ENCODE data around the gene C13orf46.
"Not testable (repeated sequence)": the region's sequence is repeated elsewhere in the genome, so short reads cannot be mapped to it uniquely, and the experiment has no call there.

The C13orf46 gene

DNA sequence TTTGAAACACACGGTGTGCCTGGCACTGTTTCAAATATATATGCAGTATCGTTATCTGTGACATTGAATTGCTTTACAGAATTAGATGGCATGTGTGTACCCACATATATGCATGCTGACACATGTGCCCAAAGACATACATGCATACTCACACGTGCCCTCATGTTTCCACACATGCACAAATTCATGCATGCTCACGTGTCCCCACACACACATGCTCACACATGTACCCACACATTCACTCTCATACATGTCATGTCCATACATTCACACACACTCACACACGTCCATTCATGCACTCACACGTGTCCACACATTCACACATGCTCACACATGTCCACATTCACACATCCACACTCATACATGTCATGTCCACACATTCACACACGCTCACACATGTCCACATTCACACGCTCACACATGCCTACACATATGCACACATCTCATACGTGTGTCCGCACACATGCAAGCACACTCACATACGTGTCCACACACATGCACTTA is 17.9 kb upstream of the C13orf46 start:
- DNase-seq: no peak

DNA sequence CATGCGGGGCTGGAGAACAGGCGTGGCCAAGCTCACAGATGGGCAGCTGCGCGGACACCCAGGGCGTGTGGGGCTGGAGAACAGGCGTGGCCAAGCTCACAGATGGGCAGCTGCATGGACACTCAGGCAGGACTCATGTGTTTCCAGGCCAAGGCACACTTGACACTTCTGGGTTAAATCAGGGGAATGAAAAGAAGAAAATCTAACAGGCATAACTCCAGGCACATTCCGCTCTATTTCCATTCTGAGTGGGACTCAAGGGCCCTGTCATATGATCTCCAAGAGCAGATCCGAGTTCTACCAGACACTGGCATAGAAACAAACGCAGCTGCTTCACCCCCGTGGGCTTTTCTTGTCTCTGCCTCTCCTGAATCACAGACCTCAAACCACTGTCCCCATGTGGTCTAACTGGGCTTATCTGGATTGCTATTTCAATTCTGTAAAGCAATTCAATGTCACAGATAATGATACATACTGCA is 17.4 kb upstream of the C13orf46 start:
- peak; percentile 89 to 91 for DNase-seq

DNA sequence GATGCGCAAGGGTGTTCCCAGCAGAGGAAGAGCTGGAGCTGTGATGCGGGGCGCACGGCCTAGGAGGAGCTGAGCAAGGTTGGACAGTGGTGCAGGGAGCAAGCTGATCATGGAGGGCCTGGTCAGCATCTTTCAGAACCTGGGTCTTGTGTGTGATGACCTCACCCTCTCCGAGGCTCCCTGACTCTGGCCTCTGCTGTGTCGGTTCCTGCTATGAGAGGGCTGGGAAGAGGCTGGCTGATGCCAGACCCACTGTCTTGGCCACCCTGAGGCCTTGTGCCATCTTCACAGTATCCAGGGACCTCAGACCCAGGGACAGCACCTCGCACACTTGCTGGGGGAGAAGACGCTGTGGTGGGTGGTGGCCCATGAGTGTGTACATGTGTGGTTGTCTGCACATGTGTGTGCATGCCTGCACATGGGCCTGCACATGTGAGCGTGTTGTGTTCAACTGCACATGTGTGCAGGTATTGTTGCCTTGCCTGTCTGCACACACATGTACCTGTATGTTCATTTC is 16.5 kb upstream of the C13orf46 start:
- no peak for DNase-seq

DNA sequence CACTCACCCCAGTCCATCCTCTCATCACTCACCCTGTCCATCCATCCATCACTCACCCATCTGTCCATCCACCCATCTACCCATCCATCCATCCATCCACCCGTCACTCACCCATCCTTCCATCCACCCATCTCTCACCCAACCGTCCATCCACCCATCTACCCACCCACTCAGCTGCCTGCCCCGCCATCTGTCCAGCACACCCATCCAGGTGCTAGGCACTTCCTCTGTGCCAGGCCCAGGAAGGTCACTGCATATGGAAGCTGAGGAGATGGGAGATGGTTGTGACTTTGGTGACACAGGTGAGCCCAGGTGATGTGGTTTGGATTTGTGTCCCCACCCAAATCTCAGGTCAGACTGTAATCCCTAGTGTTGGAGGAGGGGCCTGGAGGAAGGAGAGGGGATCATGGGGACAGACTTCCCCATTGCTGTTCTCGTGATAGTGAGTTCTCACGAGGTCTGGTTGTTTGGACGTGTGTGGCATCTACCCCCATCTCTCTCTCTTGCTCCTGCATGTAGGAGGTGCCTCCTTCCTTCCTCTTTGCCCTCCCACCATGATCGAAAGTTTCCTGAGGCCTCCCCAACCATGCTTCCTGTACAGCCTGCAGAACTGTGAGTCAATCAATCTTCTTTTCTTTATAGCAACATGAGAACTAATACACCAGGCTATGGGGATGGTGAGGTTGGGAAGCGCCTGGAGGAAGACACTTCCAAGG is 15.9 kb upstream of the C13orf46 start:
- DNase-seq: no peak

DNA sequence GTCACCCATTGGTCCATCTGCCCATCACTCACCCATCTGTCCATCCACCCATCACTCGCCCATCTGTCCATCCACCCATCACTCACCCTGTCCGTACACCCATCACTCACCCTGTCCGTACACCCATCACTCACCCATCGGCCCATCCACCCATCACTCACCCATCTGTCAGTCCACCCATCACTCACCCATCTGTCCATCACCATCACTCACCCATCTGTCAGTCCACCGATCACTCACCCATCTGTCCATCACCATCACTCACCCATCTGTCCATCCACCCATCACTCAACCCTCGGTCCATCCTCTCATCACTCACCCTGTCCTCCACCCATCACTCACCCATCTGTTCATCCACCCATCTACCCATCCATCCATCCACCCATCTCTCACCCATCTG is 15.0 kb upstream of the C13orf46 start:
- DNase-seq: not testable (repeated sequence)

DNA sequence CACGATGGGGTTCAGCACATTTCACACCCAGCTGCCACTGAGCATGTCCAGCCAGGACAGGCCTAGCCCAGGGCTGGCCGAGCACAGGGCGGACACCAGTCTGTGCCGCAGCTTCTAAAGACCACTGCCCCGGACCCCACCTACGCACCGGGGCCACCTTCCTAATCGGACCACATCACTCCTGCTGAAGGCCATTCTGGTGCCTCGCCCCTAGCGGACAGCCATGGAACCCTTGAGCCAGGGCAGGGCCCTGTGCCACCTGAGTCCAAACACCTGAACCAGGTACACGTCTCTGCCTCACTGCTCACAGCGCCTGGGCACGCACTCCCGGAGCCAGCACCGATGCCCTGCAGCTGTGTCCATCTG is 8.4 kb upstream of the C13orf46 start:
- no peak for DNase-seq

DNA sequence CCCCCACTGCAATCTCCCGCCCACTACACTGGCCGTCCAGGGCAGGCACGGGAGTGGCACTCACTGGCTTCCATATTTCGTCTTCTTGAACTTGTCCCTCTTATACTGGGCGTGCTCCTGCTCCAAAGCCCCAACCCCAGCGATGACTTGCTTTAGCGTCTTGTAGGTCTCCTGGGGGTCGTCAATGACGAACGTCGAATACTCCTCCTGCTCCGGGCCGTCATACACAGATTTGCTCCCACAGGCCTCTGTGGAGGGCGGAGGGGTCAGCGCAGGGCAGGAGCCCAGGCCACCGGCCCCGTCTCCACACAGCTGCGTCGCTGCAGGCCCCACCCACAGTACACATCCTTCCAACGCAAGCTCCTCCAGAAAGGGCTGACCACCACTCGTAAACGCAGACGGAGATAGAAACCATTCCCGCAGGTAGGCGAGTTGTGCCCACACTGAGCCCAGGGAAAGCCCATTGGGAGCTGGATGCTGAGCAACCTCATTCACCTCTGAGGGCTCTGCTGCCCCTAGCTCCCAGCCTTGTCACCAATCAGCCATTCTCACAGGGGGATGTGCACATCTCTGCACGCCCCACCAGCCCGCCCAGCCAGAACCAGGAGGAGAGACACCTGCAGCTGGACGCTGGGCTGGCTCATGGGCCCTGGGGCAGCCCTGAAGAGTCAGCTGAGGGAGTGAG is 7.9 kb upstream of the C13orf46 start:
- no peak for DNase-seq

DNA sequence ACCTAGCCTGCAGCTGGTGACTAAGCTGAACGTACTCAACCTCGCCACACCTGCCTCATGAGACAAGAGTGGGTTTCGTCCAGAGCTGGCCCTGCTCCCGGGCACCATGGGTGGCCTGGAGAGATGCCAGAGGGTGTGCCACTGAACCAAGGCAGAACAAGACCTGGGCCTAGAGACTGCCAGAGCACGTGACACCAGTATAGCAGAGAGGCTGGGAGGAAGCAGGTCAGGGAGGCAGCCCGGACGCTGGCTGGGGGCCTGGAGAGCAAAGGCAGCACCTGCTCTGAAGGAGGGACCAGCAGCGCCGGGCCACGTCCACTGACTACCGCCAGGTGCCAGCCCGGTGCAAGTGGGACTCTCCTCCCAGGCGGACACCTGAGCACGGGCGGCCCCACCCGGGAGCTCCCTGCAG is 7.3 kb upstream of the C13orf46 start:
- DNase-seq: peak; percentile 97 to 98

DNA sequence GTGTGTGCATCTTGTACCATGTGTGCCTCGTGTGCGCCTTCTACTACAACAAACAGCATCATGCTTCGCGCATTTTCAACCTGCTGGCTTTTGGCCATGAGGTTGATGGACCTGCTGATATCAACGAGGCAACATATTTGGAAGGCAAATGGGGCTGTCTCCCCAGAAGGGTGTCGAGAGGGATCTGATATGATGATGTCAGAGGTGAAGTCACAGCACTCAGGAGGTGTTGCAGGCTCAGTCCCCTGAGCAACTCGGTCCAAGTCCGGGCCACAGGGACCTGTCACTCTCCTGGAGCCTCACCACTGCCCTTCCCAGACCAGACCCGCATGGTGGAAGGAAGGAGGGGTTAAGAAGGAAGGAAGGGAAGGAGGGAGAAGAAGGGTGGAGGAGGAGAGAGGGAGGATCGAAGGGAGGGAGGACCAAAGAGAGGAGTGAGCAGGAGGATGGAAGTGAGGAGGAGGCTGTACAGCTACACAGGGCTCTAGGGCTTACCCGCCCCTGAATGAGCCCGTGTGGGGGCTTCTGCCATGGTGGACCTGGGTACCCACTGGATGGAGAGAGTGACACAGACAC is 6.7 kb upstream of the C13orf46 start:
- DNase-seq: no peak

DNA sequence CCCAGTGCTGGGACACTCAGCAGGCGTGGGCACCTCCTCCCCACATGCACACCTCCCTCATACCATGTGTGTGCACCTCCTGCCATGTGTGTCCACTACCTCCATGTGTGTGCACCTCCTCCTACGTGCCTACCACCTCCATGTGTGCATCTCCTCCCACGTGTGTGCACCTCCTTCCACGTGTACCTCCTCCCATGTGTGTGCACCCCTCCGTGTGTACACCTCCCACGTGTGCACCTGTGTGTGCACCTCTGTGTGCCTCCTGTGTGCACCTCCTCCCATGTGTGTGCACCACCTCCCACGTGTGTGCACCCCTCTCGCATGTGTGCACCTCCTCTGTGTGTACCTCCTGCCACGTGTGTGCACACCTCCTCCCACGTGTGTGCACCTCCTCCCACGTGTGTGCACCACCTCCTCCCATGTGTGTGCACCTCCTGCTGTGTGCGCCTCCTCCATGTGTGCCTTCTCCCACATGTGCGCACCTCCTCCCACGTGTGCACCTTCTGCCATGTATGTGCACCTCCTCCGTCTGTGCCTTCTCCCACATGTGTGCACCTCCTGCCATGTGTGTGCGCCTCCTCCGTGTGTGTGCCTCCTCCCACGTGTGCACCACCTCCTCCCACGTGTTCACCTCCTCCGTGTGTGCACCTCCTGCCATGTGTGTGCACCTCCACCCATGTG is 6.1 kb upstream of the C13orf46 start:
- no peak for DNase-seq

DNA sequence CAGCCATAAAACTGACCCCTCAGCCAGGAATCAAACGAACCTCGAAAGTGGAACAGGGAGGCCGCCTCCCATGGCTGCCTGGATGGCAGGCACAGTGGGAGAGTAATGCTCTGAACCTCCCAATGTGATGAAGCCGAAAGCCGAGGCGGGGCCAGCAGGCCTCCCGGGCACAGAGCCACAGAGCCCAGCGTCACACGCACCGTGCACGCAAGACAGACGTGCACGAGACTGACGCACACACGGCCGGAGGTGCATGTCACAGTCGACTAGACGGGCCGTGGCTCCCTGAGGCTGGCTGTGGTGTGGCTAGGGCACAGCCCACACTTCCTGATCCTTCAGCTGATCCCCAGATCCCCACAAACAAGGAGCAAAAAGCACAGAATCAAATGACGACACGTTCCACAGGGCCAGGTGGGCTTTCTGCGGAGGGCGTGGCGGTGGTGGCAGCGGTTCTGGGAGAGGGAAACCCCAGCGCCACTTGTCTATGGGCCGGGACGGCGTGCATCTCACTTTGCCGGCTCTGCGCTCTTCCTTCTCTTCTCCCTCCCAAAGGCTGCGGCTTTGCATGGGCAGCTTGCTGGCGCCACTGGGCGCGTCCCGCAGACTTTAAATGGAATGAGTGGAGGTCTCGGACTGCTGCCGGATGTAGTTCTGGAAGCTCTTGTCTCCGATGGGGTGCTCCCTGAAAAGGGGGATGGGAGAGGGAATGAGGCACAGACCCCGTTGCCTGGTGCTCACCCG is 5.0 kb upstream of the C13orf46 start:
- DNase-seq: no peak

DNA sequence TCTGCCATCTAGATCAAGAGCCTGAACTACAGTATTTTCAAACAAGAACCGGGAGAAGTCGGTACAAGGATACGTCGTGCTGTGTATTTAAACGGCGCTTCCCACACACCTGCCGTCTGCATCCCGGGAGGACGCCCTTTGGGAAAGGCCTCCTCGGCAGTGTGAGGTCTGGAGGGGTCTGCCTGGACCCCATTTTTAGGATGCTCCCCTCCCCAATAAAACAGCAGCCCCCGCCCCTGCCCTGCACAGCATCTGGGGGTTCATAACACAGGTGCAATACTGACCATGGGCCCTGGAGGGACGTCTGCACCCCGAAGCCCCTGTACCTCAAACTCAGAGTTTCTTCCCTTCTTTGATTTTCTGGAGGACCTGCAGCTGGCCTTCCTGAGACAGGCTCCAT is 4.1 kb upstream of the C13orf46 start:
- DNase-seq: no peak

DNA sequence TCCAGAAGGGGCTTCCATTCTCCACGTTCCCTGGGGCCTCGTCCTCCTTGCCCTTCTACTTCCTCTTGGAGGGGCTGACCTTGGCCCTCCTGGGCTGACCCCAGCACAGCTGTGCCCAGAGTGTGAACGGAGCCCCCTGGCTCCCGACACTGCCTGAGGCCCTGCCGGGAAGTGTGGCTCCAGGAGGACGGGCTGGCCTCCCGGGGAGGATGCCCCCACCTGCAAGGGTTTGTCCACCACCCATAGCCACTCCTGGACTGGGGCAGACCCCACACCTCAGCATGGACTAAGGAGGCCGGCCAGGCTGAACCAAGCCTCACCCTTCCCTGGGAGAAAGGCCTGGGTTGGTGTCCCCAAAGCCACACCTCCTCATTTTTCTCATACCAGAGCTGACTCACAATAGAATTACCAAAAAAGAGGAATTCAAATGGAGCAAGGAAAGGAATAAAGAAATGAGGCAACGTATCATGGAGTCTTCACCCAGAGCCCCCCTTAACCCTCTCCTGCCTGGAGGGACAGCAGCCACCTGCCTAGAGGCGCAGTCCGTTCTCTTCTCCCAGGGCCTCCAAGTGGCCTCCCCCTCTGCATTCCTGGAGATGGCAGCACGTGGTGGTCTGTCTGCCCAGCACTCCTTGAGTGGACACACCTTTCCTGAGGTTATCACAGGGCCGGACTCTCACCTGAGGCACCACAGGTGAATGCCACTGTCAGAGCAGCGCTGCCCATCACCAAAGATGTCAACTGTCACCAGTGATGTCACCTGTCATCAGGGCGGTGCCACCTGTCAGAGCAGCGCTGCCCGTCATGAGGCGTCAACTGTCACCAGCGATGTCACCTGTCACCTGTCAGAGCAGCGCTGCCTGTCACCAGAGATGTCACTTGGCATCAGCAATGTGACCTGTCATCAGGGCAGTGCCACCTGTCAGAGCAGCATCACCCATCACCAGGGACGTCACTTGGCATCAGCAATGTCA is 3.1 kb upstream of the C13orf46 start:
- no peak for DNase-seq

DNA sequence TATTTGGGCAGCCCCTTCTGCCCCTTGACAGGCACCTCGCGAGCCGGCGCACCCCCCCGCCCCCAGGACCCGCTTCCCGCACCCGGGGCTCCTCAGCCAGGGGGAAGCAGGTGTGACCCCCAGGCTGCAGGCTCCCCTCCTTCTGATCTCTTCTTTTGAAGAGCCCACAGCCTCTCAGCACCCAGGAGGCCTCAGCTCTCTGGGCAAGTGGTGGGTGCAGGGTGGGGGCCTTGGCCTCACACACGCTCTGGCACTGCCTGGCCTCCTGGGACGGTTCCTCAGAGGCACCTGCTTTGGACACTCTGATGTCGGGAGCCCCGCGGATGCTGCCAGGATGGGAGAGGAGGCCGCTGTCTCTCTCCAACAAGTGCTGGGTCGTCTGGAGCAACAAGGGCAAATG is 1.5 kb upstream of the C13orf46 start:
- DNase-seq: no peak

DNA sequence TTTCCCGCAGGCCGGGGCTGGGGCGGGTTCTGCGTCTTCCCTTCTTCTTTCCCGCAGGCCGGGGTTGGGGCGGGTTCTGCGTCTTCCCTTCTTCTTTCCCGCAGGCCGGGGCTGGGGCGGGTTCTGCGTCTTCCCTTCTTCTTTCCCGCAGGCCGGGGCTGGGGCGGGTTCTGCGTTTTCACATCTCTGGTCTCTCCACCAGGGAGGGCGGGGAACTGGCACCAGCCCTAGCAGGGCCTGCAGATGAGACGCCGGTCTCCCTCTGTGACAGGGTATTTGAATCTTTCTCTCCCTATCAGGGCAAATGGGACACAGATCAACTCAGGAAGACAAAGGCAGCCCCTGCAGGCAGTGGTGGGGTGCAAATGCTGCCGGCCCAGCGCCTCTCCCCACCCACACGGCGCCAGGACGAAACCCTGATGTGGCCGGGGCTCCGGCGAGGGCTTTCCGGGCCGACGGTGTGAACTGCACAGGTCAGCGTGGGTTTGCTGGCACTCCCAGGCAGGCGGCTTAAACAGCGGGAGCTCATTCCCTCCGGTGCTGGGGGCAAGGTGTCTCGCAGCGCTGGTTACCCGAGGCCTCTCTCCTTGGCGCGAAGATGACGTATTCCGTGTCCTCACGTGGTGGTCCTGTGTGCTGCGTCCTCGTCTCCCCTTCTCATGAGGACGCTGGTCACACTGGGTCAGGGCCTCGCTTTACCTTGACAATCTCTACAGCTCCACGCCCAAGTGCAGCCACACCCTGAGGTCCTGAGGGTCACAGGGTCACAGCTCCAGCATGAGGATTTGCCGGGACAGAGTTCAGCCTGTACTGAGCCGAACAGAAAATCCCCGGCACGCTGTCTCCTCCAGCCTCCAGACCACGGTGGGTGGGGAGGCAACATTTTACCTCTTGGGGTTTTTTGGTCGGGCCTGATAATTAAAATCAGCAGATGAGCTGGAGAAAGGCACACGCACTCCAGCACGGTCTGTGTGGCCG is 717 bp upstream of the C13orf46 start:
- no peak for DNase-seq

DNA sequence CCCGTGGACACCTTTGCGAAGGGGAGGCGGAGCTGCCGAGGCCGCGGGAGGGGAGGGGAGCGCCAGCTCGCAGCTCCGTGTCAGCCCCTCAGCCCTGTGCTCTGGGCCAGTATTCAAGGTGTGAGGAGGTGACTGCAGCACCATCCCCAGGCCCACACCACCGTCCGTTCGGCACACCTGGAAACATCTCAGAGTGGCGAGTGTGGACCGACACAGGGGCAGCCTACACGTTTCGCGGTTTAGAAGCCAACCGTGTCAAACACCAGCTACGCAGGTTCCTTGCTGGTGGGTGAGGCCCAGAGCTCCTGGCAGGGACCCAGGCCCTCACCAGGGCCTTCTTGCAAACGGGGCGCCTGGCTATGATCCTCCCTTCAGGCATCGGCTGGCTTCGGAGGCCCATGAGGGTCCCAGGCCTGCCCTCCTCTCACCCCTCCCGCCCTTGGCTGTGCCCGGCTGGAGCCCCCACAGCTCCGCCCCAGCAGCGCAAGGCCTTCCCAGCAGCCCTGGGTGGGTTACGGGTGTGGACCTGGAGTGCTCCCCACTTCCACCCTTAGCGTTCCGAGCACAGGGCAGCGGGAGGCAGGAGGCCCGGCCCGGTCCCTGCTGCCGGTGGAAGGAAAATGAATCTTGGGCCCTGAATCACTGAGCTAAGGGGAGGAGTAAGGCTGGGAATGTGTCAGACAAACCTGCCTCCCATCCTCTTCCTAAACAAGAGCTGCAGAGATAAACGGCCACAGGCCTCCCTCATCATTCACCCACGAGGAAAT is 1.2 kb downstream of the C13orf46 start:
- no peak for DNase-seq

DNA sequence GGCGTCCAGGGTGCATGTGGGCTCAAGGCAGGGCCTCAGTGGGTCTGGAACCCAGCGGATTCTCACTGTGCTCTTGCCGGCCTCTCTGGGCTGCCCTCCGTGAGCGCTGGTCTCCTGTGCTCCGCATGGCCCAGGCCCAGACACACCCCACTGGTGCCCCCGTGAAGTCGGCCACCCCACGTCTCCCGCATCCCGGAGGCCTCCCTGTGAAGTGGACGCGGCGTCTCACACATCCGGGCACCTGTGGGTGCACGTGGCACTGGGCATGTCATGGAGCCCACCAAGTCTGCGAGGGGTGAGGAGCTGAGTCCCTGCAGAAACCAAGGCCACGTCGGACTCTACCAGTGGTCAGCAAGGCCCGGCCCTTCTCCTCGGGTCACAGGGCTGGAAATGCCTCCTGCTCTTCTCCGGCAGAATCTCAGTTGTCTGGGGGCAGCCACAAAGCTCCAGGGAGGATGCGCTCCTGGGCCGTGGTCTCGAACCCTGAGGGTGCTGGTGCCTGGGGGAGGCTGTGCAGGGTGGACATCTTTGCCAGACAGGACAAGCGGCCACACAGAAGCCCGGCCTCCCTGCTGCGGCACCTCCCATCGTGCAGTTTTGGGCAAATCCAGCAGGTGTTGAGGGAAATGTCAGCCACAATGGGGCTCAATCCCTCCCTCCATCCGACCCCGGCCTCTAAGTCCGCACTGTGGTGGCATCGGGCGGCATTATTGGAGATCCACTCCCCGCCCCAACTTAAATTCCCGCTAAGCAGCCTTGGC is 2.2 kb downstream of the C13orf46 start:
- no peak for DNase-seq

DNA sequence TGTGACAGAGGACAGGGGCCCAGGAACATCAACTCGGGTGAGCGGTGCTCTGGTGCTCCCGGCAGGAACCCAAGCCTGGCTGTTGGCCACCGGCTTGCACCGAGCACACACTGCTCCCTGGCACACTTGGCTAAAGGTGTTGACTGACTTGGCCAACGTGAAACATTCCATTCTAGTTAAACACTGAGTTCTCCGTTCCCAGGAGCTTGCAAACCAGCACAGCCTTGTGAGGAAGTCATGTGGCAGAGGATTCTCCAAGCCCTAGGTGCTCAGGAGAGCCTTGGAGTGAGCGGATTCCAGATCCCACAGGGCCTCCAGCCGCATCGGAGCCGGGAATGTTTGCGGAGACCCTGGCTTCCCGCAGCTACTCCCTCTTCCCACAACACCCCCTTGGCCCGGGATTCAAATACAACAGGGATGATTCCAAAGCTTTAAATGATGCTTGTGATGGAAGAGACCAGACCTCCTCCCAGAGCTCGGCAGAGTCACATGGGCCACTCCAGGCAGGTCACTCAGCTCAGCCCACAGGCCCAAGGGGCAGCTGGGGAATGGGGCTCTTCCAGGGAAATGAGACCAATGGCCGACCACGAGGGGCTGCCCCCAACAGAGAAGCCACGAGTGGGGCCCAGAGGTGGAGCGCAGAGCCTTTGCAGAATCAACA is 2.9 kb downstream of the C13orf46 start:
- DNase-seq: no peak

Measured in NCI-H187 (cell line).